Measurements from ENCODE around the gene DNAH2.

GRCh38 chr17:7841915-7842379 is 124.4 kb downstream of the DNAH2 start:
- TF ChIP-seq CTCF (conservative IDR thresholded peaks at IDR 0.05; ENCODE audit: low read length) = no peak
- TF ChIP-seq EZH2phosphoT487 (IDR thresholded peaks at IDR 0.05; ENCODE audit: borderline replicate concordance, low read depth, low read length) = no peak
